GM06990 (cell line): ENCODE results near the gene PTPRN2.

Experiments used
- DNase-seq: peaks from one replicate; pipeline ENCODE4 v3.0.0-alpha.2; 2011; ENCODE audit not compliant: insufficient read length; ENCODE audit errors: extremely low read depth
- H3K27me3 ChIP-seq: replicated peaks from 2 replicates; pipeline ENCODE4 v1.6.0; 2011; ENCODE audit warnings: low read length; ENCODE audit not compliant: control insufficient read depth, insufficient read depth
- H3K36me3 ChIP-seq: 2 replicates; pipeline ENCODE4 v1.5.1; 2011; ENCODE audit warnings: low read length; ENCODE audit not compliant: control insufficient read depth, insufficient read depth
- H3K4me3 ChIP-seq: replicated peaks from 2 replicates; pipeline ENCODE4 v1.5.1; 2011; ENCODE audit warnings: low read depth, mild to moderate bottlenecking, control low read depth, low read length
- CTCF ChIP-seq: IDR thresholded peaks from 2 replicates; pipeline ENCODE4 v1.5.1; 2011; ENCODE audit warnings: low read length, control low read depth, mild to moderate bottlenecking, inconsistent platforms; ENCODE audit not compliant: insufficient read depth, poor library complexity, severe bottlenecking

The PTPRN2 gene

GRCh38 chr7:157856873-157857577 lies 730.6 kb downstream of the PTPRN2 start:
- H3K4me3 ChIP-seq = no peak overlapping the region
- H3K36me3 ChIP-seq = no peaks in the 10 kb centered on the region
- DNase-seq = no peak
- H3K27me3 ChIP-seq = no peaks in the 10 kb centered on the region
- no peak for TF ChIP-seq CTCF

- TF ChIP-seq CTCF = no peak
- H3K4me3 ChIP-seq = no peak overlapping the region
- H3K27me3 ChIP-seq = no peaks in the 10 kb centered on the region
- H3K36me3 ChIP-seq = no peaks in the 10 kb centered on the region
- no peak for DNase-seq
Observed at GRCh38 chr7:157855452-157856213, 732.0 kb downstream of the PTPRN2 start.

- H3K27me3 ChIP-seq = no peaks in the 10 kb centered on the region
- no peak for DNase-seq
- H3K4me3 ChIP-seq = no peak overlapping the region
- H3K36me3 ChIP-seq = no peaks in the 10 kb centered on the region
- no peak for TF ChIP-seq CTCF
Observed at GRCh38 chr7:157855016-157855415, 732.6 kb downstream of the PTPRN2 start.

GRCh38 chr7:157854066-157854891 lies 733.3 kb downstream of the PTPRN2 start:
- Histone ChIP-seq H3K27me3 (no peaks in the 10 kb centered on the region), H3K36me3 (no peaks in the 10 kb centered on the region), H3K4me3 (no peak overlapping the region)
- DNase-seq = no peak
- no peak for TF ChIP-seq CTCF

- Histone ChIP-seq H3K36me3 (no peaks in the 10 kb centered on the region), H3K27me3 (no peaks in the 10 kb centered on the region), H3K4me3 (no peak overlapping the region)
- no peak for TF ChIP-seq CTCF
- DNase-seq = no peak
Observed at GRCh38 chr7:157853789-157854065, 733.9 kb downstream of the PTPRN2 start.
